CD4-positive, alpha-beta T cell (primary cell): ENCODE data around the gene CLSTN1. TPM values are rescaled to one million over a fixed set of nuclear protein-coding genes. Genes with fewer than 3 reads are reported as not detected.

Experiments used
- ATAC-seq: fragments of 200-7000 bp; cut with Tn5 transposase; one replicate; pipeline ENCODE4 v1.10.0; 2022; ENCODE audit warnings: mild to moderate bottlenecking; ENCODE audit not compliant: poor library complexity
- CTCF ChIA-PET: fragments of 350-600 bp; sonication (Branson Sonifier 250); formaldehyde crosslinking; loops from one replicate; lab custom pipeline; 2021; ENCODE audit warnings: antibody characterized with exemption, inconsistent platforms; lab: Charles Lee
- POLR2A ChIA-PET: fragments of 350-600 bp; sonication (Branson Sonifier 250); formaldehyde crosslinking; loops from one replicate; lab custom pipeline; 2021; ENCODE audit warnings: antibody characterized with exemption, inconsistent platforms; lab: Charles Lee
- DNase-seq, 14 experiments: peaks; one replicate each; pipeline ENCODE4 v3.0.0-alpha.2; 2013 to 2020; ENCODE audit warnings: mixed read lengths in 2 of 14
- H3K27ac ChIP-seq, 2 donors: one replicate each; pipeline versions ENCODE4 v1.5.1 to v1.7.0; 2013; ENCODE audit warnings: low read length in 2 of 2, low read depth in 1 of 2, mild to moderate bottlenecking in 1 of 2
- H3K27me3 ChIP-seq, 2 experiments: 1 replicate in 1 of 2; 2 replicates in 1 of 2; pipeline versions ENCODE4 v1.6.1 to v1.7.0; 2013; ENCODE audit warnings: low read length in 2 of 2, control low read depth in 1 of 2, mild to moderate bottlenecking in 1 of 2, moderate library complexity in 1 of 2; ENCODE audit not compliant: insufficient read depth in 2 of 2, control insufficient read depth in 1 of 2
- H3K36me3 ChIP-seq: one replicate; pipeline ENCODE4 v1.6.1; 2013; ENCODE audit warnings: low read length, control low read depth; ENCODE audit not compliant: insufficient read depth
- H3K4me1 ChIP-seq: one replicate; pipeline ENCODE4 v1.6.1; 2013; ENCODE audit warnings: low read length, control low read depth; ENCODE audit not compliant: insufficient read depth
- H3K4me3 ChIP-seq: one replicate; pipeline ENCODE4 v1.5.1; 2013; ENCODE audit warnings: mild to moderate bottlenecking, low read length, moderate library complexity
- H3K9me3 ChIP-seq, 2 experiments: 1 replicate in 1 of 2; 2 replicates in 1 of 2; pipeline versions ENCODE4 v1.6.1 to v1.7.0; 2013; ENCODE audit warnings: low read length in 2 of 2, mild to moderate bottlenecking in 2 of 2, control low read depth in 1 of 2, moderate library complexity in 1 of 2; ENCODE audit not compliant: control insufficient read depth in 1 of 2, insufficient read depth in 1 of 2
- H3K27ac Mint-ChIP-seq: one replicate; pipeline ENCODE4 v1.8.0; 2020; ENCODE audit warnings: mixed read lengths
- H3K27me3 Mint-ChIP-seq: one replicate; pipeline ENCODE4 v1.8.0; 2021; ENCODE audit warnings: mixed read lengths
- H3K36me3 Mint-ChIP-seq: one replicate; pipeline ENCODE4 v1.8.0; 2021; ENCODE audit warnings: low read depth, mixed read lengths
- H3K4me1 Mint-ChIP-seq: one replicate; pipeline ENCODE4 v1.8.0; 2021; ENCODE audit warnings: low read depth, mixed read lengths
- H3K4me3 Mint-ChIP-seq: one replicate; pipeline ENCODE4 v1.8.0; 2020; ENCODE audit warnings: mild to moderate bottlenecking, mixed read lengths
- H3K9me3 Mint-ChIP-seq: one replicate; pipeline ENCODE4 v1.8.0; 2020; ENCODE audit warnings: mixed read lengths
- intact Hi-C, 2 experiments: fragments of 100-400 bp; cut with DNase I in 1 of 2; cut with micrococcal nuclease in 1 of 2; formaldehyde crosslinking; loops; one replicate each; pipeline versions ENCODE4 v1.15.1 to v1.9.0; 2023 to 2025; cut with DNase I, micrococcal nuclease
- total RNA-seq, 174 experiments: library from RNA in 2 of 174; stranded (reverse) in 2 of 174; gene quantifications; one replicate each; pipeline ENCODE4 v1.2.3 and lab custom pipeline; 2021 to 2026
- TF ChIP-seq, protein P1 (sequence below): fragments of 200-600 bp; IDR thresholded peaks from one replicate; pipeline ENCODE4 v1.8.0; 2022; ENCODE audit warnings: antibody characterized with exemption, mild to moderate bottlenecking

The CLSTN1 gene
- total RNA-seq, 2 experiments from 2014 or later: 66.8 to 68.1 TPM

DNA sequence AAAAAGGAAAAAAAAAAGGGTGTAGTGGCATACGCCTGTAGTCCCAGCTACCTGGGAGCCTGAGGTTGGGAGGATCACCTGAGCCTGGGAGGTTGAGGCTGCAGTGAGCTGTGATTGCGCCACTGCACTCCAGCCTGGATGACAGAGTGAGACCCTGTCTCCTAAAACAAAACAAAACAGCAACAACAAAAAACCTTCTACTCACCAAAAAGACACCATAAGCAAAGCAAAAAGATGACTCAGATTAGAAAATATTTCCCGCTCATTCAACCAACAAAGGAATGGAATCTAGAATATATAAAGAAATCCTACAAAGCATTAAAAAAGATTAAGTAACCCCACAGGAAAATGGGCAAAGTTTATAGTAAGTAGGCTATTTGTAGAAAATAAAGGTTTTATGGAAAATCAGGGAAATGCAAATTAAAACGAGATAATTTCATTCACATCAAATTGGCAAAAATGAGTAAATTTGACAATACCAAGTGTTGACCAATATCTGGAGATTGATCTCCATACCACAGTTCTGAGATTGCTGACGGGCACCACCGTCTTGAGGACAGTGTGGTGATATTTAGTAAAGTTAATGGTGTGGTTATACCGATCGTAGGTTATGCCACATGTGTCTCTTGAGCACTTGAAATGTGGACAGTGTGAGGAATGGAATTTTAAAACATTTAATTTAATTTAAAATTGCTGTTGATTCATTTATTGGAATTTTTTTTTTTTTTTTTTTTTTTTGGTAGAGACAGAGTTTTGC, 118.2 kb downstream of the CLSTN1 start:
- ATAC-seq: no peak
- H3K27me3 ChIP-seq: no peaks in the 10 kb centered on the region
- POLR2A ChIA-PET: interaction anchor here (1.3 to 3.0 kb wide), 3 partner anchors 12 to 51 kb away, joined by 3 to 22 read pairs (median 4); no protein-coding TSS in a partner anchor

GRCh38 chr1:9703681-9704080, 120.1 kb downstream of the CLSTN1 start:
- peak overlapping the region; percentile 17 to 43 for H3K27ac ChIP-seq
- TF ChIP-seq, protein P1, sequence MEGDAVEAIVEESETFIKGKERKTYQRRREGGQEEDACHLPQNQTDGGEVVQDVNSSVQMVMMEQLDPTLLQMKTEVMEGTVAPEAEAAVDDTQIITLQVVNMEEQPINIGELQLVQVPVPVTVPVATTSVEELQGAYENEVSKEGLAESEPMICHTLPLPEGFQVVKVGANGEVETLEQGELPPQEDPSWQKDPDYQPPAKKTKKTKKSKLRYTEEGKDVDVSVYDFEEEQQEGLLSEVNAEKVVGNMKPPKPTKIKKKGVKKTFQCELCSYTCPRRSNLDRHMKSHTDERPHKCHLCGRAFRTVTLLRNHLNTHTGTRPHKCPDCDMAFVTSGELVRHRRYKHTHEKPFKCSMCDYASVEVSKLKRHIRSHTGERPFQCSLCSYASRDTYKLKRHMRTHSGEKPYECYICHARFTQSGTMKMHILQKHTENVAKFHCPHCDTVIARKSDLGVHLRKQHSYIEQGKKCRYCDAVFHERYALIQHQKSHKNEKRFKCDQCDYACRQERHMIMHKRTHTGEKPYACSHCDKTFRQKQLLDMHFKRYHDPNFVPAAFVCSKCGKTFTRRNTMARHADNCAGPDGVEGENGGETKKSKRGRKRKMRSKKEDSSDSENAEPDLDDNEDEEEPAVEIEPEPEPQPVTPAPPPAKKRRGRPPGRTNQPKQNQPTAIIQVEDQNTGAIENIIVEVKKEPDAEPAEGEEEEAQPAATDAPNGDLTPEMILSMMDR: no peak
- CTCF ChIA-PET: interaction anchor here (1.4 to 2.9 kb wide), 4 partner anchors 10 to 77 kb away, joined by 4 to 9 read pairs (median 6); no protein-coding TSS in a partner anchor
- H3K4me1 ChIP-seq: peaks cover 78% of the 10 kb centered on the region
- POLR2A ChIA-PET: interaction anchor here (1.1 to 3.0 kb wide), 6 partner anchors 9 to 50 kb away, joined by 3 to 22 read pairs (median 4); no protein-coding TSS in a partner anchor
- H3K36me3 Mint-ChIP-seq: peaks cover 68% of the 10 kb centered on the region
- H3K4me3 Mint-ChIP-seq: peak overlapping the region; percentile 25
- H3K27me3 ChIP-seq: no peaks in the 10 kb centered on the region
- H3K27me3 Mint-ChIP-seq: no peaks in the 10 kb centered on the region
- ATAC-seq (no peak), DNase-seq (no peak)
- H3K4me1 Mint-ChIP-seq: peaks cover 71% of the 10 kb centered on the region
- intact Hi-C loops: no loop called here
- H3K36me3 ChIP-seq: peaks cover 36% of the 10 kb centered on the region
- H3K4me3 ChIP-seq: no peak overlapping the region
- peak overlapping the region; percentile 75 for H3K27ac Mint-ChIP-seq
- no peaks in the 10 kb centered on the region for H3K9me3 Mint-ChIP-seq
- no peaks in the 10 kb centered on the region for H3K9me3 ChIP-seq

More for the DNA sequence above, 118.2 kb downstream of the CLSTN1 start:
- Histone ChIP-seq H3K4me3 (no peak overlapping the region), H3K9me3 (no peaks in the 10 kb centered on the region), H3K36me3 (peaks cover 32% of the 10 kb centered on the region), H3K27ac (no peak overlapping the region), H3K4me1 (peaks cover 76% of the 10 kb centered on the region)
- Mint-ChIP-seq H3K27ac (peak overlapping the region; percentile 75), H3K4me1 (peaks cover 59% of the 10 kb centered on the region), H3K36me3 (peaks cover 62% of the 10 kb centered on the region), H3K9me3 (no peaks in the 10 kb centered on the region), H3K27me3 (no peaks in the 10 kb centered on the region), H3K4me3 (peak overlapping the region; percentile 21)
- intact Hi-C loops: no loop called here
- no peak for DNase-seq
- CTCF ChIA-PET: interaction anchor here (0.7 kb wide), 1 partner anchor 14 kb away, joined by 3 read pairs; no protein-coding TSS in a partner anchor
- TF ChIP-seq, protein P1: no peak

- DNase-seq (no peak), ATAC-seq (no peak)
- Mint-ChIP-seq H3K4me3 (peak overlapping the region; percentile 30), H3K27me3 (no peaks in the 10 kb centered on the region), H3K9me3 (no peaks in the 10 kb centered on the region), H3K27ac (peak overlapping the region; percentile 75), H3K4me1 (peaks cover 74% of the 10 kb centered on the region), H3K36me3 (peaks cover 72% of the 10 kb centered on the region)
- Histone ChIP-seq H3K27me3 (no peaks in the 10 kb centered on the region), H3K27ac (peak overlapping the region; percentile 25 to 51), H3K9me3 (no peaks in the 10 kb centered on the region), H3K36me3 (peaks cover 38% of the 10 kb centered on the region), H3K4me1 (peaks cover 74% of the 10 kb centered on the region), H3K4me3 (no peak overlapping the region)
- POLR2A ChIA-PET: interaction anchor here (1.1 to 3.0 kb wide), 5 partner anchors 9 to 74 kb away, joined by 3 to 22 read pairs (median 4); no protein-coding TSS in a partner anchor
- intact Hi-C loops: no loop called here
- TF ChIP-seq, protein P1: no peak
- CTCF ChIA-PET: interaction anchor here (1.6 to 2.9 kb wide), 3 partner anchors 11 to 19 kb away, joined by 4 to 9 read pairs (median 9); no protein-coding TSS in a partner anchor
Observed at GRCh38 chr1:9703165-9703509, 120.6 kb downstream of the CLSTN1 start.
